GM21423 (cell line): ENCODE measurements around the gene PTTG1IP.
"Not testable (repeated sequence)": the region's sequence is repeated elsewhere in the genome, so short reads cannot be mapped to it uniquely, and the experiment has no call there.

Source experiments
- ATAC-seq: cut with Tn5 transposase; IDR thresholded peaks from one replicate; pipeline ENCODE4 v1.9.1; 2021; ENCODE audit warnings: mild to moderate bottlenecking, moderate library complexity; ENCODE audit not compliant: unreplicated experiment

PTTG1IP gene, protein sequence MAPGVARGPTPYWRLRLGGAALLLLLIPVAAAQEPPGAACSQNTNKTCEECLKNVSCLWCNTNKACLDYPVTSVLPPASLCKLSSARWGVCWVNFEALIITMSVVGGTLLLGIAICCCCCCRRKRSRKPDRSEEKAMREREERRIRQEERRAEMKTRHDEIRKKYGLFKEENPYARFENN

DNA sequence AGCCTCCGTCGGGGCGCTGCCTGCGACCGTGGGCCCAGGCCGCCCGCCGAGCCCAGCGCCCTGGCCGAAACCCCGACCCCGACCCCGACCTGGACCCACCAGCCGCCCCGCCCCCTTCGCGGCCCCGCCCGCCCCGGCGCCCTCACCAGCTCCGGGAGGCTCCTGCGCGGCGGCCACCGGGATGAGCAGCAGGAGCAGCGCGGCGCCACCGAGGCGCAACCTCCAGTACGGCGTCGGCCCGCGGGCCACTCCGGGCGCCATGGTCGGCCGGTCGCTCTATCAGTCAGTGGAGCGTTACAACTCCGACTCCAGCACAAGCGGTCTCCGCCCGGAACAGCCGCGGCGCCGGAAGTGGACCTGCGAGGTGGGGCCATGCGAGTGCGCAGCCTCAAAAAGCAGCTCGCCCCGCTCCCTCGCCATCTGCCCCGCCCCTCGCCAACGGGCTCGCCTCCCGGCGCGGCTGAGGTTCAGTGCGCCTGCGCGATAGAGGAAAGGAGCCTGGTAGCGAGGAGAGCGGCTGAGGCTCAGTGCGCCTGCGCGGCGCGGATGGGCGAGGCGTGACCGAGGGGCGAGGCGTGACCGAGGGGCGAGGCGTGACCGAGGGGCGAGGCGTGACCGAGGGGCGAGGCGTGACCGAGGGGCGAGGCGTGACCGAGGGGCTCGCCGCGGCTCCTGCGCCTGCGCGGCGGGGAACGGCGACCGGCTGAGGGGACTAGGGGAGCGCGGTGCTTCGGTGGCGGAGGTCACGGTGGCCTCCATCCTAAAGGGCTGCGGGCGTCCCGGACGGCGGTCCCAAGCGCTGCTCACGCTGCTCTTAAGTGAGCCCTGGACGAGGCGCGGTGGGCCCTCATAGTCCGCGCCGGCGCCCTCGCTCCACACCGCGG is at the start of gene PTTG1IP:
TSS of gene PTTG1IP (minus strand) at position 335 of the 884 bp plus-strand sequence. CDS start at position 261, 74 bp downstream.
- ATAC-seq, result peak; percentile 69

DNA sequence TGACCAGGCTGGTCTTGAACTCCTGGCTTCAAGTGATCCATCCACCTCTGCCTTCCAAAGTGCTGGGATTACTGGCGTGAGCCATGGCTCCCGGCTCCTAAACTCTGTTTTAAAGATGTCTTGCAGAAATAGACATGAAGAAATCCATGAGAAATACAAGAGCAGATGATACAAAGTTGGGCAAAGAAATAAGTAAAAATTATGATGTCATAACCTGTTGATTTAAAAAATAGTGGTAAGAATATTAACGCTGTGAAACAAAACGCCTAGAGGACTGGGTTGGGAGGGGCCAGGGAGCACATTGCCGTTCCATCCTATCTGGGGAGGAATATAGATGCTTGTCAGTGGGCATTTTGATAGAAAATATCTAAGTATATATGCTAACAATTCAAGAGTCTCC is 48.4 kb upstream of the PTTG1IP start:
- no peak for ATAC-seq

DNA sequence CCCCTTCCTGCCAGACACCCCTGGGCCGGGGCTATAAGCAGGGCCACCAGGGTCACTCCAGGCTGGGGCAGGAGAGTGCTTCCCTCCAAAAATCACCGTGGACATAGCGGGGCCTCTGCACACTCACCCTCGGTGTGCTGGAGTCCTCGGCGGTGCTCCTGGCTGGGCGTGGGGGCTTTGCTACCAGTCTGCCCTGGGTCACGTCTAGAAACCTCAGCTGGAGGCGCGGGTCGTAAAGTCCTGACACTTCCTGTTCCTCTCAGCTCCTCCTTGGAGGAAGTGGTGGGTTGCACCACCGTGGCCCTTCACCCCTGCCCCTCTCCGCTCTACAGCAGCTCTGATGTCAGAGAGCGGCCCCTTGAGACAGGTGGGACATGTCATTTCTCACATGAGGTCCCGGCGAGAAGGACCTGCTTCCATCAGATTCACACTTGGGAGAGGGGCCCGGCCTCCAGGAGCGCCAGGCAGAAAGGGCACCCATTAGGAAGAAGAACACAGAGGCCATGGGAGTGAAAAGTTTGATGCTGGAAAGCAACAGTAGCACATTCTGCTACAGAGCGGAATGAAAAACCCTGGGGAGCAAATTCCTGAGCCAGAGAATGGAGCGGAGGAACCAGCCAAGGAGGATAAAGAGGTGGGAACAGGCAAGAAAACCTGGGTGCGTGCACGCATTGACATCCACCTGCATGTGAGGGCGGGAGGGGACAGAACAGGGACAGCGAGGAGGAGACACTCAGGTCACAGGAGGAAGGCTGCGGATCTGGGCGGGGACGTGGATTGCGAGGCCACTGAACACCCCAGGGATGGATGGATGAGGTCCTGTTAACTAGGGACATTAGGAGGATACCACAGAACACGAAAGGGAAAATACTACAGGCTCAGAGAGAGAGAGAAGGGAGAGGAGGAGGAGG is 47.5 kb upstream of the PTTG1IP start, which contains the start of gene ITGB2:
TSS of gene ITGB2 (minus strand) at position 206 of the 911 bp plus-strand sequence. CDS start 10,117 bp downstream, outside the sequence.
- peak; percentile 60 for ATAC-seq

DNA sequence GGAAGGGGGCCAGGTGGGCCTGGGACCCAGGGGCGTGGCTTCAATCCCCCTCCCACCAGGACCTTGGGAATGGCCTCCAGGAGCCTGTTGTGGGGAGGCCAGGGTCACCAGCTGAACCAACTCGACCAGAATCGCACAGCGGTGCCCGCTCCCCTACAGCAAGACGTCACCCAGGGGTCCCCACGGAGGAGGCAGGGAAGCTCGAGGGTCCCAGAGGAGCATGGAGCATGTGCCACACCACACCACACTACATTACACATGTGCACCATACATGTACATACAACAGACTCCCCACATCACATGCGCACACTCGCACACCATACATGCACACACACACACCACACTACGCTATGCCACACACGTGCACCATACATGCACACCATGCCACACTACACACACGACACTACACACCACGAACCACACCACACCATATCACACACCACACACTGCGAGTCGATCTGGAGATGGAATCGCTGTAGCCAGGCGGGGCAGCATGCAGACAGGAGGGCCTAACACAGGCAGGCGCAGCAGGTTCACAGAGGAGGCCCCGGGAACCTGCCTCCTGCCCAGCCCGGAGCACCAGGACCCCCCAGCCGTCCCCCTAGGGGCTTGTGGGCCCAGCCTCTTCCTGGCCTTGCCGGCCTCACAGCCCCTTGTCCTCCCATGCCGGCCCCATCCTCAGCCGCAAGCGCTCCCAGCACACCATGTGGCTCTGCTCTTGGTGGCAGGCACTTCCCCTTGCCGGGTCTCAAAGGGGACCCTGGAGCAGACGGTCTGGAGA is 46.6 kb upstream of the PTTG1IP start:
- peak; percentile 7 for ATAC-seq

DNA sequence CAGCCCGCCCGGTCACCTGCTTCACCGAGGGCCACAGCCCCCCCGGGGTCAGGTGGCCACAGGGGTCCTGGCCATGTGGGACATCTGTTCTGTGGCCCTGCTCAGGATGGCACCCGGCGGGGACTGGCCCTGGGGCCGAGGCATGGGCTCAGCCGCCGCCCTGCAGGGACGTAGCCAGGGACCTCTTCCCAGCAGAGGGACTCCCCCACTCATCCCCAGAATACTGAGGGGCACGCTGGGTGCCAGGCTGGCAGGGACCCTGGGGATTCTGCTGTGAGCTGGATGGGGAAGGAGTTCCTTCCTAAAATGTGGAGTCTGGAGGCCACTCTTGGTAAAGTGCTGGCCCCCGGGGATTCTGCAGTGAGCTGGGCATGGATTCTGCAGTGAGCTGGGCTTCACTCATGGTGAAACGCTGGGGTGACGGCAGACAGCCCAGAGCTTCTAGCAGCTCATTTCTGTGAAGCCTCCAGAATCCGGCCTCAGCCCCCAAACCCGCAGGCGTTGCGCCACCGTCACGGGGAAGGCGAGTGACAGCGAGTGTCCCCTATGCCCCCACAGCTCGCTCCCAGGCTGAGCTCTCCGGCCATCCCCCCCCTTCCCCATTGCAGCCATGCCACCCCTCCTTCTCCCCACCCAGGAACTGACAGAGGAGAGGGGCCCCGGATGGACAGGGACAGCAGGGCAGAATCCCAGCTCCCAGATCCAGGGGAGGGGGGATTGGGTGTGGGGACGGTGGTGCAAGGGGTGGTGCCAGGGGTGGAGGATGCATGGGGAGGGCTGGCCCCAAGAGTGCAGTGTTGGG is 45.8 kb upstream of the PTTG1IP start:
- ATAC-seq, result no peak

DNA sequence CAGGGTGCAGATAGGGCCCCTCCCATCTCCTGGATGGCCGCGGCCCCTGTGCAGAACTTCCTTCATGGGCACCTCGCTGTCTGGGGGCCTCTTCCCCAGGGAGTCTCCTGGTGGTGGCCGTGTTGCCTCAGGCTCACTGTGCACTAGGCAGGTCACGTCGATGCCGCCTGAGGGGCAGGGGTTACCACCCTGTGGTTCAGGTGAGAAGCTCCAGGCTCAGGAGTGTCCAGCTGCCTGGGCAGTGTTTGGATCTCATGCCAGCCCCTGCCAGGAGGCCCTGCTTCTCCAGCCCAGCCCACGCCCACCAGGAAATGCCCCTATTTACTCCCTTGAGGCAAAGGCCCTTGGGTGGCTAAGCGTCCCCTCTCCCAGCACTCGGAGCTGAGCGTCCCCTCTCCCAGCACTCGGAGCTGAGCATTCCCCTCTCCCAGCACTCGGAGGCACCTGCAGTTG is 45.1 kb upstream of the PTTG1IP start:
- ATAC-seq, result no peak

DNA sequence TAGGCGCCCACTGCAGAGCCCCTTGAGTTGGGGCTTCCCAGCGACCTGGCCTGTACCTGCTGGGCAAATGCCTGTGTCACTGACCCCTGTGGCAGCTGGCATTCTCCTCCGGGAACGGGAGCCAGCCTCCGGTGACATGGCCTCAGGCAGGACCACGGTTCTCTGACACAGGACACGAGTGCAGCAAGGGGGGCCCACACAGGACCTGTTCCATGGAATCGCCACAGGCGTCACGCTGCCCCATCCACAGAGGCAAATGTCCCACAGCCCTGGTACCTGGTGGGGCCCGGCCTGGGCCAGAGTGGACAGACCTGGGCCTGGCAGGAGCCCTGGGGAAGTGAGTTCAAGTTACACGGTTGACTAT is 44.6 kb upstream of the PTTG1IP start:
- no peak for ATAC-seq

DNA sequence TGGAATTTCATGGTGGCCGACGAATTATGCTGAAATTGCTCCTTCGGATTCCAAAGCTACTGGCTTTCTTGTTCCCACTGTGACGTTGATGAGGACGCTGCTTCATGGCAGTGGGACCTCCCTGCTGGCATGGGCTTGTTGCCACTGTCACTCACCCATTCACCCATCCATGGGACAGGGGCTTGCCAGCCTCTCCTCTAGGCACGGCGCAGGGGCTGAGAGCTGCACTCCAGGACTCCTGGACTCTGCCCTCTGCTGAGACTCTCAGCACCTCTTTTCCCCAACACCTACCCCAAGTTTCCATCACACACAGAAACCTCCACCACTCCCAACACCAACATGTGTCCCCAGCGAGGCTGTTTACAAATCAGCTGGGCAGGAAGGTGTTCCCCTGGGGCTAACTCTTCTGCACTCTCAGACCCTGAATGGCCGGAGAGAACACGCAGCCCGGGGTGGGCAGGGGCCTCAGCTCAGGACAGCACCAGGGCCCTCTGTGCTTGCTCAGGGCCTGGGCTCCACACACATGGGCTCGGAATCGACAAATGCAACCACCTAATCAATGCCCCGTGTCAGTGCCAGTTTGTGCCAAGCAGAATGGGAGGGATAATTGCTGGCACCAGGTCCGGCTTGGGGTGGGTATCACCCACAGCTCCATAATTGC is 44.1 kb upstream of the PTTG1IP start:
- no peak for ATAC-seq

DNA sequence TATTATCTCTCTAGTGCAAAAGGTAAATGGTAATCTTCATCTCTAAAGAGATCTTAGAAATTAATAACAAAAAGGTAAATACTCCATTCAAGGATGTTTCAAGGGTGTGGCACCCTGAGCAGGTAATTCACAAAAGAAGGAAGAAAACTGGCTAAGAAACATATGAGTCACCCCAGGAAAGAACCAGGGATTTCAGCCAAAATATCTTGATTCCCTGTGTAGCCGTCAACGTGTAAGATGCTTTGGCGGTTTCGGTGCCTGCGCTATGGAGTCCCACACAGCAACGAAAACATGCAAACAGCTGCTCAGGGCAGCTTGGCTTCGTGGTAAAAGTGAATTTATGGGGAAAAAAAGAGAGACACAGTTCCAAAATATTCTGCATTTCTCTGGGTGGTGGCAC is 43.5 kb upstream of the PTTG1IP start:
- ATAC-seq, result no peak

DNA sequence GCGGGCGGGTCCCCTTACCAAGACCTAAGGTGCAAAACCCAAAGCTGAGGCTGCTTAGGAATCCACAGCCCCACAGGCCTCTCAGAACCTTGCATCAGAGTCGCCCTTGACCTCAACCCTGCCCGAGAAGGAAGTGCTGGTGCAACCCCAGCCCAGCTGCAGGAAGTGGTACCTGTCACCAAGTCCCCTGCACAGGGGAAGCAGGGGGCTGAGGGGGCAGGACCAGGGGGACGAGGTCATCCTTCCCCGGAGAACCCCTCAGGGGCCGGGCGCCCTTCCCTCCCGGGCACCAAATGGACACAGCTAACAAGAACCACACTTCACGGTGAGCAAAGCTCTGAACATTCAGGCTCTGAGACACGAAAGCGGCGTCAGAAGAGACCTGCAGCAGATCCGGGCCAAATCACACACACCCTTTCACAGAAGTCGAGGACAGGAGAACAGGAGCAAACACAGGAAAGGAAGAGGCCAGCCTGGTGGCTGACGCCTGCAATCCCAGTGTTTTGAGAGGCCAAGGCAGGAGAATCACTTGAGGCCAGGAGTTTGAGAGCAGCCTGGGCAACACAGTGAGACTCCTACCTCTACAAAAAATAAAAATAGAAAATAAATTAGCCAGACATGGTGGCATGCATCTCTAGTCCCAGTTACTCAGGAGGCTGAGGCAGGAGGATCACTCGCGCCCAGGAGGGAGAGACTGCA is 40.8 kb upstream of the PTTG1IP start:
- ATAC-seq, result peak; percentile 58

DNA sequence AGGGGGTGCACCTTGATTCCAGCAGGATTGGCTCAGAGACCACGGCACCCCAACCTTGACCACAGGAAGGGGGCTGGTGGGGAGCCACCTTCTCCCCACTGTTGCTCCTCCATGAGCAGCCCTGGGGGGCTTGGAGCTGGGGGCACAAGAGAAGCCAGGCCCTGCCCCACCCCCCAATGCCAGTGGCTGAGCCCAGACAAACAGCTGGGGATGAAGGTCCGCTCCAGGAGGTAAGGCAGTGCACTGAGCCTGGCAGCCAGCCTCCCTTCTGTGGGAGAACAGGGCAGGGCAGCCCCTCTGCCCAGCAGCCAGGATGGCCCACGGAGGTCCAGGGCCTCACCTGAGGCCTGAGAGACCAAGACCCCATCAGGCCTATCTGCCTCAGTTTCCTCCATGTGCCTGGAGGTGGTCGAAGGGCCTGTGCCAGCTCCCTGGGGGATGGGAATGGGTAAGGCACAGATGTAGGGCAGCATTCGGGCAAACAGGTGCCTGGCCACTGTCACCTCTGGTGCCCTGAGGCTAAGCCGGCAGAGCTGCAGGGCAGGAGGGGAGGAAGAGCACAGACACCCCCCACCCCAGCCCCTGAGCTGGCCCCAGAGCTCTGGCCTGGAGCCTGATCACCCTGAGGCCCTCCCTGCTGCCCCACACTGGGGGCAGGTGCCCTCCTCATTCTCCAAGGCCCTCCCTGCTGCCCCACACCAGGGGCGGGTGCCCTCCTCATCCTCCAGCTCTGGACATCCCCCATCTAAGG is 40.1 kb upstream of the PTTG1IP start:
- ATAC-seq, result no peak

DNA sequence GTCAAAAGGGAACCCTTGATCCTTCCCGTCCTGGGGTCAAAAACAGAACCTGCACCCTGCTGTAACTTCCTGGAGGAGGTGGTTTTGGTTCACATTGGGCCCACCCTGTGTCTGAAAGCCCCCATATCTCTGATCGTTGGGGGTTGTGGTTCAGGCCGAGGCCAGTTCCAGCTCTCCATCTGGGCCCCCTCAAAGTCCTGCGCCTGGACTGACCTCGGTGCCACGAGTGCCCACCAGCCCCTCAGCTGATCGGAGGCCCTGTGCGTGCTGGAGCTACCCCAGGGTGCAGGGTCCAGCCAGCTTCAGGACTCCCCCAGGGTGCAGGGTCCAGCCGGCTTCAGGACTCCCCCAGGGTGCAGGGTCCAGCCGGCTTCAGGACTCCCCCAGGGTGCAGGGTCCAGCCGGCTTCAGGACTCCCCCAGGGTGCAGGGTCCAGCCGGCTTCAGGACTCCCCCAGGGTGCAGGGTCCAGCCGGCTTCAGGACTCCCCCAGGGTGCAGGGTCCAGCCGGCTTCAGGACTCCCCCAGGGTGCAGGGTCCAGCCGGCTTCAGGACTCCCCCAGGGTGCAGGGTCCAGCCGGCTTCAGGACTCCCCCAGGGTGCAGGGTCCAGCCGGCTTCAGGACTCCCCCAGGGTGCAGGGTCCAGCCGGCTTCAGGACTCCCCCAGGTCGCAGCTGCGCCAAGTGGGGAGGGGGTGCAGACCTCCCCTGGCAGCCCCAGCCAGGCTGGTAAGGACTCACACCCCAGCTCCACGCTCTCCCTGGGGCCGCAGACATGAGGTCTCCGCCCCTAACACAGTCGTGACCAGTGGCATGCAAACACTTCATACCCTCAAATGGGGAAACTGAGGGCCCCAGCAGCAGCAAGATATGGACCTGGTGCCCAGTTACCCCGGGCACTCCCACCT is 39.3 kb upstream of the PTTG1IP start:
- not testable (repeated sequence) for ATAC-seq

DNA sequence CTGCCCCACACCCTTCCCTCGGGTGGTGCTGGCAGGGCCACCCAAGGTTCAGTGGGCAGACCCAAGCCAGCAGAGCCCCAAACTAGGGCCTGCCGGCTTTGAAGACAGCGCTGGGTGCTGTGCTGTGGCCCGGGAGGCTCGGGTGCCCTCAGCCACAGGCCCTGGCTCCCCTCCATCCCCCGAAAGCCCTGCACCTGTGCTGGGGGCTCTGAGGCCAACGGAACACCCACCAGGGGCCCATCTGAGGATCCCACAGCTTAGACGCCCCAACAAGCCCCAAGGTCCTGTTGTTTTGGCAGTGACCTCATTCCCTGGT is 38.6 kb upstream of the PTTG1IP start:
- ATAC-seq, result no peak

DNA sequence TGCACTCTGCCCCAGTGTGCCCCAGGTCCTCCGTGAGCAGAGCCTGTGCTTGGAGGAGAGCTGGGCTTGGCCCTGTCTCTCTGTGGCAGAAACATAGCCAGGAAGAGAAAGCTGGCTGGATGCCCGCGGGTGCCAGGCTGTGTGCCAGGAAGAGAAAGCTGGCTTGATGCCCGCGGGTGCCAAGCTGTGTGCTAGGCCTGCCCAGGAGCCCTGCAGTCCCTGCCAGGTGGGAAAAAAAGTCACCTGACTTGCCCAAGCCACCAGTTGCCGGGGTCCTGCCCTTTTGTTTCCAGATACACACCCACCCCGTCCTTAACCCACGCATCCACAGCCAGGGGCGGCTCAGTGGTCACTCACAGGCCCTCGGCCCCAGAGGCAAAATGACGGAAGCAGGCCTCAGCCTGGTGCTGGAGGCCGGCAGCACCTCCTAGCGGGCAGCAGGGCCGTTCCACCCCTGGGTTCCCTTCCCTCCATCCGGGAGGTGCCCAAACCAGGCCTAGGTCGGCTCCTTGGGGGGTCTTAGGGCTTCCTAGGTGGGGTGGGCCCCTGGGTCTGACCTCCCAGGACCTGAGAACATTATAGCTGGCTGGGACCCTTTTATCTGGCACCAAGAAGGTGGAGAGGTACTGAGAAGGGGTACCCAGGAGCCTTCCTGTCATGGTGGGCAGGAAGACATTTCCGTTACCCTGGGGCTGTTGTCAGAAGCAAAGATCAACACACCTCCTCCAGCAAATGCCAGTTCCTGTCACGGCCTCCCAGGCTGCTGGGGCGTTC is 38.1 kb upstream of the PTTG1IP start:
- ATAC-seq, result no peak

DNA sequence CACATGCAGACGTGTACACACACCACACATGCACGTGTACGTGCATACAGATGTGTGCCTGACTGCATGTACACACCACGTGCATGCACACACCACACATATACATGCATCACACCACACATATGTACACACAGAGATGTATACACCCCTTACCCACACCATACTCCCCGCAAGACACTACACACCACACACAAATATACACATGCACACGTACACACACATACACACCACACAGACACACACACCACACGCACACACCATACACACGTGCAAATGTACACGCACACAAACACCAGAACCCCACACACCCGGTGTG is 37.5 kb upstream of the PTTG1IP start:
- ATAC-seq, result no peak
